Glomerular visceral epithelial cell (primary cell): ENCODE results near the gene CRLF2.
"Not testable (repeated sequence)": the region's sequence is repeated elsewhere in the genome, so short reads cannot be mapped to it uniquely, and the experiment has no call there.

Source experiments
- DNase-seq: peaks from one replicate; pipeline ENCODE4 v3.0.0-alpha.2; 2016; ENCODE audit errors: extremely low spot score

CRLF2 gene, protein sequence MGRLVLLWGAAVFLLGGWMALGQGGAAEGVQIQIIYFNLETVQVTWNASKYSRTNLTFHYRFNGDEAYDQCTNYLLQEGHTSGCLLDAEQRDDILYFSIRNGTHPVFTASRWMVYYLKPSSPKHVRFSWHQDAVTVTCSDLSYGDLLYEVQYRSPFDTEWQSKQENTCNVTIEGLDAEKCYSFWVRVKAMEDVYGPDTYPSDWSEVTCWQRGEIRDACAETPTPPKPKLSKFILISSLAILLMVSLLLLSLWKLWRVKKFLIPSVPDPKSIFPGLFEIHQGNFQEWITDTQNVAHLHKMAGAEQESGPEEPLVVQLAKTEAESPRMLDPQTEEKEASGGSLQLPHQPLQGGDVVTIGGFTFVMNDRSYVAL

DNA sequence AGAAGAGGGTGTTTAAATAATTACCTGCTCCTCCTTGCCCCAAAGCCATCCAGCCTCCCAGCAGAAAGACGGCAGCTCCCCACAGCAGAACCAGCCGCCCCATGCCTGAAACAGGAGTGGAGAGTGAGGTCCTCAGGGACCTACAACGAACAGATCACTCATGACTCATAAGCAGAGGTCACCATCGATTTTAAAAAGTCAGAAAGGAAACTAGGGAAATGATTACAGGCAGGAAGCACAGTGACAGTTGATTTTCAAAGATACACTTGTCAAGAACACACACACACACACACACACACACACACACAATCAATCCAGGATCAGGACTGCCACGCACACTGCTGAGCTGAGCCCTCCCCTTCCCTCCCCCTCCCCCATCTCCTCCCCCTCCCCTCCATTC is at the start of gene CRLF2:
CRLF2 (minus strand) TSS at position 118 of the 400 bp plus-strand sequence; CDS start at position 103, 15 bp downstream.
- DNase-seq: no peak

DNA sequence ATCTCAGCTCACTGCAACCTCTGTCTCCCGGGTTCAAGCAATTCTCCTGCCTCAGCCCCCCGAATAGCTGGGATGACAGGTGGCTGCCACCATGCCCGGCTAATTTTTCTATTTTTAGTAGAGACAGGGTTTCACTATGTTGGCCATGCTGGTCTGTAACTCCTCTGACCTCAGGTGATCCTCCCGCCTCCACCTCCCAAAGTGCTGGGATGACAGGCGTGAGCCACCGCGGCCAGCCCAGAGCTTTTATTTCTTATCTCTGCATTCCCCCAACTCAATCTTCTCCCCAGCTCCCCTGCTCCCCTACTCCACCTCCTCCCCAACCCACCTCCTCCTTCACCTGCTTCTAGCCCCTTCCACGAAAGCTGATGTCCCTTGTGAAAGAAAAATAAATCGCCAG is 49.3 kb upstream of the CRLF2 start:
- DNase-seq: not testable (repeated sequence)

DNA sequence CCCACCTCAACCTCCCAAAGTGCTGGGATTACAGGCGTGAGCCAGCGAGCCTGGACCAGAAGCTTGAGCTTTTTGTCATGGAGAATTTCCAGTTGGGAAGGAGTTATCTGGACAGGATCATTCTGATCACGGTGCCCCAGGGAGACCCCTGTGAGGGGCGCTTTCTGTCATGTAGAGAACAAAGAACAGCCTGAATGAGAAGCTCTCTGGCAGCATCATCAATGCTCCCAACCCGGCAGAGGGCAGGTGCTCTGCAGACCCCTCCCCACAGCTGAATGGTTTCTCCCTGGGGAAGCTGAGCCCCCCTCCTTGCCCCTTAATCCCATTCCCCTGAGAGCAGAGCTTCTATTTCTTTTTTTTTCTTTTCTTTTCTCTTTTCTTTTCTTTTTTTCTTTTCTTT is 48.8 kb upstream of the CRLF2 start:
- no peak for DNase-seq

DNA sequence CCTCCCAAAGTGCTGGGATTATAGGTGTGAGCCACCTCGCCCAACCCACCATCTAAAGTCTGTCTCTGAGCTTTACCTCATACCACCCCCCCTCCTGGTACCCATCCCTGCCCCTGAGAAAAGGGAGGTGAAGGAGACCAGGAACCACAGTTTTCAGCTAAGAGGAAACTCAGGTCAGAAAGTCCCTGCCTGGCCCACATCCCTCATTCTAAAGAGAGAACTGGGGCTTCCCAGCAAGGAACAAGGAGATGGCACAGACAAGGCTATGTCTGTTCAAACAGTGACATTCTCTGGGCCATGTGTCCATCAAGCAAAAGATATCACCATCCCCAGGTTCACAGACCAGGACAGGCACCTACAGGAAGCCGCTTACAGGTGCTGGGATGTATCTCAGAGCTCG is 40.4 kb upstream of the CRLF2 start:
- DNase-seq: no peak

DNA sequence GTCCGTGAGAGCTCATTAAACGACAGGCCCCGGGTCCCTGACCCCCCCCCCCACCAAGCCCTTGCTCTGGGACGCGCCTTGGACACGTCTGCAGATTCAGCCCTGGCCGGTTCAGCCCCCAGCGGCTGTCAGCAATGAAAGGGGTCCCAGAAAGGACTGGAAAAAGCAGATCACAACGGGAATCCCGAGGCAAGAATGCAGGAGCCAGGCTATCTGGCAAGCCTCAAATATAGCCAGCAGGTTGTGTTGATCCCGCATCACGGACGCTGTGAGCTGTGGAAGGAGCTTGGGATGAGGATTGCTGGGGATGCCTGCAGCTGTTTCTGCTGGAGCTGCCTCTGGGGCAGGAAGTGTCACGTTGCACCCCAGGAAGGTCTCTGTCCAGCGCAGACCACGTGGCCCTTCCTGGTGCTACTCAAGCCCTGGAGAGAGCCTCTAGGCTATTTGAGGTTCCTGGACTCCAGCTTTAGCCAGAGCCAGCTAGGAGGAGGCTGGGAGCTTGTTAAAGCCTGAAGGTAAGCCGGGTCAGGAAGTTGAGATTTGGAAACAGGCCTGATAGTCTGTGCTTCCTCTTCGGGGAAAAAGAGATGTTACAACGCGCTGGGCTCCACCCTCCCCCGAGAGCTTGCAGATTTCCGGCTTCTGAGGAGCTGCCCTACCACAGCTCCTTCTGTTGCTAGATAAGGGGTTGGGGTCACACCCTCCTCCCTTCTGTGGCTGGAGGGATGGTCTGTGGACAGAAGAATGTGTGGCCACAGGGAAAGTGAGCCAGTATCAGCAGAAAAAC is 36.8 kb upstream of the CRLF2 start:
- DNase-seq: no peak

DNA sequence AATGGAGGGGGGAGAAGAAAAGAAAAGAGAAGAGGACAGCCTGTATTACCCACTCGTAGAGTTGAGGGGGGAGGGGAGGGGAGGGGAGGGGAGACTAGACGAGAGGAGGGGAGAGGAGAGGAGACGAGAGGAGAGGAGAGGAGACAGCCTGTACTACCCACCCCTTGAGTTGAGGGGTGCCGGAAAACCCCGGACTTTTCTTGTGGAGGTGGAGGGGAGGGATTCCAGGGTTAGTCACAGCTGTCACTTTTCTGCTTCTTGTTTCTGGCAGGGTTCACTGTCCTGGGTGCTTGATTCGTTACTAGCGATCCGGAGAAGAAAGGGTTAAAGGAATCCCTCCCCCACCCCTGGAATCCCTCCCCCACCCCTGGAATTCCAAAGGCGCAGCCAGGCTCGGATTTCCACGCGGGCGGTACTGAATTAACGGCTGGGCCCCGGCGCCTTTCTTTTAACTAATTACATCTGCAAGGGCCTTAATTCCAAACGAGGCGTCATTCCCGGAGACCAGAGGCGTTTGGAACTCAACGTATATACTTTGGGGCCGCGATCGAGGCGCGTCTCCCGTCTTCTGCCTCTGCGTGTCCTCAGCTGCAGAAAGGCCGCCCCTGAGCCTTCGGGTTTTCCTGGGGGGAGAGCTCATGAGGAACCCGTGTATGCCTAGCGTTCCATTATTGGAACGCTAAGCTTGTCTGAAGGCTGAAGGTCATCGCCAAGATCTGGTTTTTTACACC is 36.0 kb upstream of the CRLF2 start:
- no peak for DNase-seq

DNA sequence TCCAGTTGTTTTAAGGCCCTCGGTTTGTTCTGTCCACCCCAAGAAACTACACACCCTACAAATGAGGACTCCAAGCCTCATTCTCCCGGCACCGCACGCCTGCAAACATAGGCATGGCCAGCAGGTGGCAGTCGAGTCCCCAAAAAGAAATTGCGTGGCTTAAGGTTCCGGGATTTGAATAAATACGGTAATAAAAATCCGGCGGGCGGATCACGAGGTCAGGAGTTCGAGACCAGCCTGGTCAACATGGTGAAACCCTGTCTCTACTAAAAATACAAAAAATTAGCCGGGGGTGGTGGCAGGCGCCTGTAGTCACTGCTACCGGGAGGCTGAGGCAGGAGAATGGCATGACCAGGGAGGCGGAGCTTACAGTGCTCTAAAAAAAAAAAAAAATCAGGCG is 34.4 kb upstream of the CRLF2 start:
- peak; percentile 30 for DNase-seq

DNA sequence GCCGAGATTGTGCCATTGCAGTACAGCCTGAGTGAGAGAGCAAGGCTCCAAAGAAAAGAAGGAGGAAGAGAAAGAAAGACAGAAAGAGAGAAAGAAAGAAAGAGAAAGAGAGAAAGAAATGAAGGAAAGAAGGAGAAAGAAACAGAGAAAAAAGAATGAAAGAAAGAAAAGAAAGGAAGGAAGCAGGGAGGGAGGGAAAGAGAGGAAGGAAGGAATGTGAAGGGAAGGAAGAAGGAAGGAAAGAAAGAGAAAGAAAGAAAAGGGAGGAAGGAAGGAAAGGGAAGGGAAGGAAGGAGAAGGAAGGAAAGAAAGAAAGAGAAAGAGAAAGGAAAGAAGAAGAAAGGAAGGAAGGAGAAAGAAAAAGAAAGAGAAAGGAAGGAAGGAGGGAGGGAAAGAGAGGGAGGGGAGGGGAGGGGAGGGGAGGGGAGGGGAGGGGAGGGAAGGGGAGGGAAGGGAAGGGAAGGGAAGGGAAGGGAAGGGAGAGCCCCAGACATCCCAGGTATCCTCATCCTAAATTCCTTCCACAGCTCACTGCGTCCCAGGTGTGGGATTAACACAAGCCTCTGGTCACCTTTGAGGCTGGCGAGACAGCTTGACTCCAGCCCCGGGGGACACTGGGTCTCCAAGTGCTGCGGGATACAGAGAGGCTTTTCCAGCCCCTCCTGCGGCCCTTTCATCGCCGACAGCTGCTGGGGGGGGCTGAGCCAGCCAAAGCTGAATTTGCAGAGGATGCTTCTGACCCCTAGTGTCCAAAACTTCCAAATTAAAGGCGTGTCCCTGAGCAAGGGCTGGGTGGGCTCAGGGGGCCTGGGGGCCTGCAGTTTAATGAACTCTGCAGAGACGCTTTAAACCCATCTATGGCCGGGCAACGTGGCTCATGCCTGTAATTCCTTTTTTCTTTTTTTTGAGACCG is 32.0 kb upstream of the CRLF2 start:
- DNase-seq: no peak

DNA sequence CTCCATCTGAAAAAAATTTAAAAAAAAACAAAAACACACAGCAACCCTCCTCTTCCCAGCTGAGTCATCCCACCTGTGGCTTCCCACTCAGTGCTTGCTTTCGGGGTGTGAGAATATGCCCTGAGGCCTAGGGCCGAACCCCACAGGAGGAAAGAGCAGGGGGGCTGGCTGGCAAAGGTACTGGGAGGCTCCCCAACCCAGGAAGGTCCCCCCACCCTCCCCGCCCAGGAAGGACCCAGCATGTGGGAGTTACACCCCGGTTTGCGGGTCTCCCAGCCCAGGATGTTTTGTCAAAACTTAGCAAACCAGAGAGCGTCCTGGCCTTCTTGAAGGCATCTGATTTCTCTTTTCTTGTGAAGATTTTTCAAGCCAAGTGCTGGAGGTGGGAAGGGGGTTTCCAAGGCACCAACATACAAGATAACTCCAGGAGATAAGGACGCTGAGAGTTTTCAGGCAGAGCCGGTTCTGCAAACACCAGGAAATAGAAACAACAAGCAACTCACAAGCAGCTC is 30.5 kb upstream of the CRLF2 start:
- DNase-seq: no peak

DNA sequence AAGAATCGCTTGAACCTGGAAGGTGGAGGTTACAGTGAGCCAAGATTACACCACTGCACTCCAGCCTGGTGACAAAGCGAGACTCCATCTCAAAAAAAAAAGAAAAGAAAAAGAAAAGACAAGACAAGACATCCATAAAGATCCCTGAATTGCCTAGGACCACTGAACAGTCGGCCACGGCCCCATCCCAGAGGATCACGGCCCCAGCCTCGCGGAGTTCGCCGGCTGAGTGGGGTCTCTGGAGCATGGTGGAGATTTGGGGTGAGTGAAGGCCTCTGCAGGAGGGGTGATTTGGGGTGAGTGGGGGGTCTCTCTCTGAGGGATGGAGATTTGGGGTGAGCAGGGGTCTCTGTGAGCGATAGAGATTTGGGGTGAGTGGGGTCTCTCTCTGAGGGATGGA is 28.1 kb upstream of the CRLF2 start:
- DNase-seq: not testable (repeated sequence)

DNA sequence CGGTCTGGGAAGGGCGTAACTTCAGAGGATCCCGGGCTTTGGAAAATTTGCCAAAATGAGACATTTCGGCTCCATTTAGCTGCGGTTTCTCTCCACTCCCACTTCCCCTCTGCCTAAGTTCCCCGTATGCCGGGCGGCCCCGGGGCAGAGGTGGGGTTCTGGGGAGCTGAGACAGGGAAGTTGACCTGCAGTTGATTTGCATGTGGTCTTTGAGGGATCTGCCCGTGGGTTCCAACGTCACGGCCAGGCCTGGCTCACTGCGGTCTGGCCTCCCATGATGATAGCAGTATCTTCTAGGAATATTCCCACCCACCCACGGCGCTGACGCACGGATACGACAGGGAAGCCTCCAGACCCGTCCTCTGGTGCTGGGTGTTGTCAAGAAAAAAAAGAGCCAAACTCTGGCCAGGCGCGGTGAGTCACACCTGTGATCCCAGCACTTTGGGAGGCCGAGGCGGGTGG is 27.3 kb upstream of the CRLF2 start:
- no peak for DNase-seq

DNA sequence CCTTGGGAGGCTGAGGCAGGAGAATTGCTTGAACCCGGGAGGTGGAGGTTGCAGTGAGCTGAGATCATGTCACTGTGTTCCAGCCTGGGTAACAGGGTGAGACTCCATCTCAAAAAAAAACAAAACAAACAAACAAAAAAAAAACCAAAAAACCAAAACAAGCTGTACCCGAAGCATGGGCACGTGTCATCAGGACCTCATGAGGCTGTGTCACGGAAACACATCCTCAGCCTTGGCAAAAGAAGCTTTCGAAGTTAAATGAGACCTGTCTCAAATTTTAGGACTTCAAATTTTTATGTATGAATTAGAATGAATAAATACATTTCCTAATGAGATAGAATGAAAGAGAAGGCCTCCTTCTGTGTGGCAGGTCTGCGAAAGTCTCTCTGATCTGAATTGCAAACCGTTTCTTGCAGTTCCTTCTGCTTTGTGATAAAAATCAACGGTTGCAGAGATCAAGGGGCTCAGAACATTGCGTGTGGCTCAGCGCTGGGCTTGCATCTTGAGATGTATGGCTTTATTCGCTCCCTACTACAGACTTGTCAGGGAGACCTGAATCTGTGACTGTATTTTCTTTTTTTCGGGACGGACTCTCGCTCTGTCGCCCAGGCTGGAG is 19.5 kb upstream of the CRLF2 start:
- DNase-seq: no peak

DNA sequence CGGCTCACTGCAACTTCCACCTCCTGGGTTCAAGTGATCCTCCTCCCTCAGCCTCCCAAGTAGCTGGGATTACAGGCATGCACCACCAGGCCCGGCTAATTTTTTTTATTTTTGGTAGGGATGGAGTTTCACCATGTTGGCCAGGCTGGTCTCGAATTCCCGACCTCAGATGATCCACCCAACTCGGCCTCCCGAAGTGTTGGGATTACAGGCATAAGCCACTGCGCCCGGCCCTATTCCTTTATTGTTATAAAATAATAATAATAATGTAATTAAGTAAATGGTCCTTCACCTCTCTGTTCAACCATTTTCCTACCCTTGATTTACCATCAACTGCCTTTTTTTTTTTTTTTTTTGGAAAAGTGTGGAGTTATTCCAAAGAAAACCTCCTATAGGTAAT is 15.7 kb upstream of the CRLF2 start:
- DNase-seq: not testable (repeated sequence)

DNA sequence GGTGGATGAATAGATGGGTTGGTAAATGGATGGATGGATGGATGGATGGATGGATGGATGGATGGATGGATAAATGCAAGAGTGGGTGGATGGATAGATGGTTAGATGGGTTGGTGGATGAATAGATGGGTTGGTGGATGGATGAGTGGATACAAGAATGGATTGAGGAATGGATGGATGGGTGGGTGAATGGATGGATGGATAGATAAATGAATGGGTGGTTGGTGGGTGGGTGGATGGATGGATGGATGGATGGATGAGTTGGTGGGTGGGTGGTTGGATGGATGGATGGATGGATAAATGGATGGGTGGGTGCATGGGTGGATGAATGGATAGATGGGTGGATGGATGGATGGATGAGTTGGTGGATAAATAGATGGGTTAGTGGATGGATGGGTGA is 13.8 kb upstream of the CRLF2 start:
- no peak for DNase-seq

DNA sequence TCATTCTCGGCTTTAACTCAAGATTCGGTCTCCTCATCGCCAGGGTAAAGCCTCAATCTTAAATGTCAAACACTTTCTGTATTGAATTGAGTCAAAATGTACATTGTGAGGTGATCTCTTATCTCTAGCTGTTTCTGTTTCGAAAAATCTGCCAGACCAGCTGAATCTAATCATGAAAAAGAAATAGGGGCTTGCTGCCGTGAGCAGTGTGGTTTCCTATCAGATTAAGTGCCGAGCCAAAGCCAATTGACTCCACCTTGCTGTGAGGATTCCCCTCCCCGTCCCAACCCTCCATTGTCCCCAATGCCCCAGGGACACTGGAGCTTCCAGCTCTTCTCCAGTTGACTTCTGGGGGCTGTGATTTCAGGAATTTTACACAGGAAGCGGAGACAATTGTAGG is 12.5 kb upstream of the CRLF2 start:
- no peak for DNase-seq

DNA sequence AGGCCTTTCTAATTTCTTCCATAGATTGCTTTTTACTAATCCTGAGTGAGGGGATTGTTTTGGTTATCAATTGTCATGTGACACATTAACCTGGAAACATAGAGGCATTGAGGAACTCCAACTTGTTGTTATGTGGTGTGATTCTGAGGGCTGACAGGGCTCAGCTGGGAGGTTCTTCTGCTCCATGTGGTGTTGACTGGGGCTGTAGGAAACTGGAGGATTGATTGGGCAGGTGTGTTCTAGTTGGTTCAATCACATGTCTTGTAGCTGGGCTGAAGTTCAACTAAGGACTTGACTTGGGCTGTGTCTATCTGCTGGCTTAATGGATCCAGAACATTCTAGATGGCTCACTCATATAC is 10.8 kb upstream of the CRLF2 start:
- no peak for DNase-seq

DNA sequence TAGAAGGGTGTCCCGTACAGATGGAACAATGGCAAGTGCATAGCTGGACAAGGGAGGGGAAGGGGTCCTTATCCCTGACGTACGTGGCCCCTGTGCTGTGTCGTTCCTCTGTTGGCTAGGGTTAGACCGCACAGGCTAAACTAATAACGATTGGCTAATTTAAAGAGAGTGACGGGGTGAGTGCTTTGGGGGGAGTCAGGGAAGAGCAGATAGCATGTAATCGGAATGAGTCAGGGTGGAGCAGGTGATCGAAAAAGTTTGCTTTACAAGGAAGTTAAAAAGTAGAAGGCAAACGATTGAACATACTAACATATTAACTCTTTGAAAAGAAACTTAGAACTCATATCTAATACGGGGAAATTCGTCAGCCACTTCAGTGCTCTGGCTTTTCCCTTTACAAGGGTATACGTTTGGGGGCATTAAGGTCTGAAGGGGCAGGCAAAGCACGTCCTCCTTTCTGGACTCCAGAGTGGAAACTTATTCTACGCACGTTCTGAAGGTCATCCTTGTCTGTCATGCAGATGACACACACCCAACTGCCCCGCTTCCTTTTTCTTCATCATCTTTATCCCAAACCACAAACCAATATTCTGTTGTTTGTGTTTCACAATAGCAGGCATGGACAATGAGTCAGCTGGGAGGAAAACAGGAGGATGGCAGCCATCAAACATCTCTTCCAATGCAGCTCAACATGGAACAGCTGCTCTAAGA is 10.2 kb upstream of the CRLF2 start:
- no peak for DNase-seq

DNA sequence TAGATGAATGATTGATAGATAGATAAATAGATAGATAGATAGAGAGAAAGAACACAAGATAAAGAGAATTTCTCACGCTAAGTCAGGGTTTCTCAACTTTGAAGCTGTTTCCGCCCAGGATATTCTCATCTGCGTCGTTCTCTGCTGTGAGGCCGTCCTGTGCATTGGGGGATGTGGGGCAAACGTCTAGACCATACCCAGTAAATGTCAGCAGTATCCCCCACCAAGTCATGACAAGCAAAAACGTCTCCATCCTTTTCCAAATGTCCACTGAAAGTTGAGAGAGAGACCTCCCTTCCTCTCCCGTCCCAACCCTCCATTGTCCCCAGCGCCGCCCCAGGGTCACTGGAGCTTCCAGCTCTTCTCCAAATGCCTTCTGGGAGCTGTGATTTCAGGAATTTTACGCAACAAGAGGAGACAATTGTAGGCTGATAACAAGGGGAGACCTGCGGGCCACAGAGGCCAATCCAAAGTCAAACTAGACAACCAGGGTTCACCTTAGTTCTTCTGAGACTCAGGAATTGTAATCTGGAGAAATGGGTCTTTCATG is 8.9 kb upstream of the CRLF2 start:
- DNase-seq: no peak

DNA sequence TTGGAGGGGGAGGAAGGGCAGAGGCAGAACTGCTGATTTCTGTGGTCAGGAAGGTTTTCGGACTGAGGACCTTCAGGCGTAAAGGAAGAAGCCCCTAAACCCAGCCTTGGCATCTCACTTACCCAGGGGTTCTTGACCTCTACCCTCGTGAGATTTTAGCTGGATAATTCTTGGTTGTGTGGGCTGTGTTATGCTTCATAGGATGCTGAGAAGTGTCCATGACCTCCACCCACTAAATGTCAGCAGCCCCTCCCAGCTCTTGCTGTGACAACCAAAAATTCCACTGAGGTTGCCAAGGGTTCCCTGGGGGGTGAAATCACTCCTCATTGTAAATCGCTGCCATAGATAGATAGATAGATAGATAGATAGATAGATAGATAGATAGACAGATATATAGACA is 5.8 kb upstream of the CRLF2 start:
- no peak for DNase-seq
